ENCODE measurements around the gene LILRB4. TPM values are rescaled to one million over a fixed set of nuclear protein-coding genes. Genes with fewer than 3 reads are reported as not detected.
"Not testable (repeated sequence)": the region's sequence is repeated elsewhere in the genome, so short reads cannot be mapped to it uniquely, and the experiment has no call there.

The LILRB4 gene
- total RNA-seq, 1 experiment from 2014 or later, result not detected

DNA sequence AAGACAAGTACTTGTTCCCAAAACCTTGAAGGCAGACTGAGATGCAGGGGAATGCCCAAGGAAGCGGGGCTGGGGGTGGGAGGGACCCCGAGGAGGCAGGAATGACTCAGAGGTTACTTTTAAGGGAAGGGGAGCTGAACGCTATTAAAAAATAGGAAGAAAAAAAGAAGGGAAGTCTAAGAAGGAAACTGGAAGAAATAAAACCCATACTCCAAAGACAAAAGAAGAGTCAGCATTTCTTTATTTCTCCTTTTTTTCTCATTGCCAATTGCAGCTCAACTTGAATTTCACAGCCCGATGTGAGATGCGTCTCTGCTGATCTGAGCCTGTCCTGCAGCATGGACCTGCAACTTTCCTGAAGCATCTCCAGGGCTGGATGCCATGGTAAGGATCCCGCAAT lies 19.2 kb upstream of the LILRB4 start:
- not testable (repeated sequence) for H3K14ac ChIP-seq (ENCODE audit: insufficient read depth, low read length); H3K23me2 ChIP-seq (ENCODE audit: insufficient read length, low read depth, low read length, poor library complexity, severe bottlenecking); H3K4ac ChIP-seq (ENCODE audit: low read depth, low read length); H3K23ac ChIP-seq (ENCODE audit: insufficient read length, low read depth, low read length); H2BK15ac ChIP-seq (ENCODE audit: low read depth, low read length); H3K4me2 ChIP-seq (ENCODE audit: insufficient read depth, insufficient read length, low read length); H3K18ac ChIP-seq (ENCODE audit: insufficient read length, low read depth, low read length); H2AFZ ChIP-seq (ENCODE audit: low read length); H3K79me2 ChIP-seq (ENCODE audit: insufficient read depth, low read length); H3K9ac ChIP-seq (ENCODE audit: extremely low read depth, insufficient read length, low read length); H4K20me1 ChIP-seq (ENCODE audit: control insufficient read depth, insufficient read depth, insufficient read length); H3K27ac ChIP-seq (ENCODE audit: insufficient read length, low read depth, low read length); H3K27me3 ChIP-seq (ENCODE audit: insufficient read depth, low read length); H3T11ph ChIP-seq (ENCODE audit: low read length); H3K27ac Mint-ChIP-seq; H2BK120ac ChIP-seq (ENCODE audit: low read depth, low read length, poor library complexity, severe bottlenecking); H3K56ac ChIP-seq (ENCODE audit: insufficient read length, low read depth, low read length); H2BK5ac ChIP-seq (ENCODE audit: insufficient read length, low read length); H4K91ac ChIP-seq (ENCODE audit: insufficient read length, low read depth, low read length); H4K8ac ChIP-seq (replicated peaks; ENCODE audit: insufficient read length, low read depth, low read length); H3K4me3 Mint-ChIP-seq; H3K27me3 Mint-ChIP-seq (ENCODE audit: low read depth); H3K79me1 ChIP-seq (ENCODE audit: insufficient read depth, low read depth, low read length, poor library complexity, severe bottlenecking); H2AK5ac ChIP-seq (ENCODE audit: insufficient read length, low read length); DNase-seq; H3K4me1 Mint-ChIP-seq; H2BK20ac ChIP-seq (ENCODE audit: low read depth, low read length, poor library complexity, severe bottlenecking); H4K5ac ChIP-seq (ENCODE audit: insufficient read length, low read depth, low read length); H2BK12ac ChIP-seq (ENCODE audit: insufficient read length, low read depth, low read length); H3K4me1 ChIP-seq (ENCODE audit: insufficient read depth, low read length)
- peaks cover 62% of the 10 kb centered on the region for H3K9me3 ChIP-seq (ENCODE audit: control insufficient read depth, low read depth, low read length)
- H3K36me3 Mint-ChIP-seq (ENCODE audit: insufficient read depth in 1 of 3, low read depth in 3 of 3), result peaks cover 7 to 21% (median 12%) of the 10 kb centered on the region in 3 experiments; a peak in 6 of 7 replicates
- WGBS (ENCODE audit: extremely low coverage, insufficient read length, low lambda C conversion rate), result no CpG with 5 or more reads among the region's 6 CpGs
- peaks cover 85 to 94% of the 10 kb centered on the region in 2 experiments for H3K9me3 Mint-ChIP-seq

All from H9 (cell line).